Measurements from ENCODE around the gene TRAK1. TPM values are rescaled to one million over a fixed set of nuclear protein-coding genes. Genes with fewer than 3 reads are reported as not detected.

The TRAK1 gene
- total and polyA plus RNA-seq, 10 donors = 15.4 to 60.0 (median 47.8) TPM

GRCh38 chr3:42120866-42121265 is 29.7 kb downstream of the TRAK1 start:
- intact Hi-C loops (cut with DNase I; ENCODE audit: low total_unique reads) = loop anchor here (10.0 kb wide), 1 partner anchor 74 kb away; no protein-coding TSS in a partner anchor
- H3K9me3 ChIP-seq = no peaks in the 10 kb centered on the region
- peaks cover 32 to 79% (median 73%) of the 10 kb centered on the region in 6 donors for H3K4me1 ChIP-seq
- H3K4me3 ChIP-seq = no peak overlapping the region
- no peaks in the 10 kb centered on the region for H3K27me3 ChIP-seq (replicated peaks in 1 of 7)
- peaks cover 2 to 11% (median 7%) of the 10 kb centered on the region in 6 donors for H3K36me3 ChIP-seq
- WGBS, 5 donors = 80 to 91% (median 88%) methylated on average over 3 of the region's 3 CpGs
- DNase-seq = no peak
- peak overlapping the region in 3 of 8 donors; percentile 57 to 67 (median 61) for H3K27ac ChIP-seq
- no peak for TF ChIP-seq CTCF (IDR thresholded peaks at IDR 0.05 in 8 of 11, conservative IDR thresholded peaks at IDR 0.05 in 3 of 11)

- H3K9me3 ChIP-seq = no peaks in the 10 kb centered on the region
- 71 to 85% (median 81%) methylated on average over 3 to 4 of the region's 4 CpGs for WGBS, 5 donors
- DNase-seq = no peak
- intact Hi-C loops (cut with DNase I; ENCODE audit: low total_unique reads) = loop anchor here (10.0 kb wide), 1 partner anchor 72 kb away; no protein-coding TSS in a partner anchor
- H3K4me1 ChIP-seq = peaks cover 28 to 75% (median 58%) of the 10 kb centered on the region in 6 donors
- H3K36me3 ChIP-seq = peaks cover 3 to 26% (median 12%) of the 10 kb centered on the region in 6 donors
- TF ChIP-seq POLR2AphosphoS5 (IDR thresholded peaks at IDR 0.05) (no peak), POLR2A (IDR thresholded peaks at IDR 0.05) (no peak), CTCF (IDR thresholded peaks at IDR 0.05 in 8 of 11, conservative IDR thresholded peaks at IDR 0.05 in 3 of 11) (no peak)
- H3K4me3 ChIP-seq = no peak overlapping the region
- peak overlapping the region; percentile 9 to 84 (median 68) for H3K27ac ChIP-seq
- no peaks in the 10 kb centered on the region for H3K27me3 ChIP-seq (replicated peaks in 1 of 7)
Observed at GRCh38 chr3:42122261-42123011, 31.3 kb downstream of the TRAK1 start.

GRCh38 chr3:42123012-42123581 is 31.9 kb downstream of the TRAK1 start:
- no peak for TF ChIP-seq POLR2A (IDR thresholded peaks at IDR 0.05)
- TF ChIP-seq CTCF (IDR thresholded peaks at IDR 0.05 in 8 of 11, conservative IDR thresholded peaks at IDR 0.05 in 3 of 11) = no peak
- TF ChIP-seq POLR2AphosphoS5 (IDR thresholded peaks at IDR 0.05) = peak; percentile 13 to 82 (median 77)
- H3K4me1 ChIP-seq = peaks cover 23 to 75% (median 52%) of the 10 kb centered on the region in 6 donors
- intact Hi-C loops (cut with DNase I; ENCODE audit: low total_unique reads) = loop anchor here (10.0 kb wide), 1 partner anchor 72 kb away; no protein-coding TSS in a partner anchor
- H3K4me3 ChIP-seq = no peak overlapping the region
- 42 to 56% (median 53%) methylated on average over 8 of the region's 8 CpGs for WGBS, 5 donors
- peaks cover 3 to 33% (median 12%) of the 10 kb centered on the region in 6 donors for H3K36me3 ChIP-seq
- H3K27ac ChIP-seq = peak overlapping the region in 7 of 8 donors; percentile 30 to 84 (median 70)
- peak; percentile 86 for DNase-seq
- no peaks in the 10 kb centered on the region for H3K27me3 ChIP-seq (replicated peaks in 1 of 7)
- H3K9me3 ChIP-seq = no peaks in the 10 kb centered on the region
